GM12878 (cell line): ENCODE results near the gene CA9. TPM values are rescaled to one million over a fixed set of nuclear protein-coding genes. Genes with fewer than 3 reads are reported as not detected.

ENCODE experiments used
- ATAC-seq: fragments of 200-7000 bp; cut with Tn5 transposase; 3 replicates; pipeline ENCODE4 v1.9.1; 2020; ENCODE audit warnings: mild to moderate bottlenecking, moderate library complexity
- BruUV-seq: library from RNA; stranded (reverse); fragments of 400-500 nt; replicated peaks from 2 replicates; lab custom pipeline; 2021; lab: Mats Ljungman, UMichigan
- CTCF ChIA-PET: fragments of 300-600 bp; sonication (Branson Sonifier 250); formaldehyde crosslinking; extraction: SDS; loops from one replicate; lab custom pipeline; 2021; ENCODE audit warnings: inconsistent platforms; lab: Yijun Ruan, JAX
- POLR2A ChIA-PET: fragments of 350-600 bp; formaldehyde crosslinking; extraction: SDS; loops from one replicate; lab custom pipeline; 2021; ENCODE audit warnings: inconsistent platforms; lab: Charles Lee
- RAD21 ChIA-PET: fragments of 300-600 bp; sonication (Branson Sonifier 250); formaldehyde crosslinking; loops from one replicate; lab custom pipeline; 2023; ENCODE audit warnings: antibody characterized with exemption; ENCODE audit not compliant: unreplicated experiment; lab: Charles Lee
- SMC1A ChIA-PET: fragments of 300-600 bp; sonication (Branson Sonifier 250); formaldehyde crosslinking; loops from one replicate; lab custom pipeline; 2023; ENCODE audit not compliant: unreplicated experiment, uncharacterized antibody; lab: Charles Lee
- DNase-seq: peaks from one replicate; pipeline ENCODE4 v3.0.0-alpha.2; 2011; ENCODE audit warnings: low read depth, low spot score
- FAIRE-seq: peaks from 3 replicates; lab custom pipeline; 2011; peaks lifted over from hg19 to GRCh38; lab: Jason Lieb, UNC
- H2AFZ ChIP-seq: 2 replicates; pipeline ENCODE4 v1.6.0; 2011; ENCODE audit warnings: low read depth, low read length, control low read depth; ENCODE audit not compliant: control insufficient read depth
- H3K27ac ChIP-seq: 2 replicates; pipeline ENCODE4 v1.5.1; 2011; ENCODE audit warnings: control low read depth; ENCODE audit not compliant: control insufficient read depth, insufficient read depth
- H3K27me3 ChIP-seq, 2 experiments: replicated peaks in 1 of 2; 2 replicates each; pipeline versions ENCODE4 v1.6.0 to v1.6.1; 2011; ENCODE audit warnings: low read length in 1 of 2; ENCODE audit not compliant: control insufficient read depth in 2 of 2, insufficient read depth in 2 of 2
- H3K36me3 ChIP-seq, 2 experiments: 2 replicates each; pipeline ENCODE4 v1.5.1; 2011; ENCODE audit warnings: low read length in 1 of 2; ENCODE audit not compliant: control insufficient read depth in 2 of 2, insufficient read depth in 2 of 2
- H3K4me1 ChIP-seq: 2 replicates; pipeline ENCODE4 v1.6.1; 2011; ENCODE audit warnings: mild to moderate bottlenecking, low read length, moderate library complexity, mixed read lengths; ENCODE audit not compliant: control insufficient read depth, insufficient read depth
- H3K4me2 ChIP-seq: 2 replicates; pipeline ENCODE4 v1.6.0; 2011; ENCODE audit warnings: control low read depth; ENCODE audit not compliant: control insufficient read depth, insufficient read depth
- H3K4me3 ChIP-seq: fragments of 200-600 bp; sonication (generic); 2 replicates; pipeline ENCODE4 v1.5.1; 2016
- H3K79me2 ChIP-seq: 2 replicates; pipeline ENCODE4 v1.6.0; 2011; ENCODE audit warnings: low read length; ENCODE audit not compliant: control insufficient read depth, insufficient read depth
- H3K9ac ChIP-seq: 2 replicates; pipeline ENCODE4 v1.8.0; 2011; ENCODE audit warnings: low read length, control low read depth, mixed read lengths; ENCODE audit not compliant: control insufficient read depth, insufficient read depth
- H3K9me3 ChIP-seq: replicated peaks from 3 replicates; pipeline ENCODE4 v1.5.1; 2011; ENCODE audit warnings: mild to moderate bottlenecking, low read length; ENCODE audit not compliant: control insufficient read depth, insufficient read depth
- H4K20me1 ChIP-seq: 2 replicates; pipeline ENCODE4 v1.6.0; 2011; ENCODE audit not compliant: control insufficient read depth, insufficient read depth
- ATF7 ChIP-seq: fragments of 450-650 bp; IDR thresholded peaks from 2 replicates; pipeline ENCODE4 v1.6.1; 2016; ENCODE audit warnings: low read depth, mild to moderate bottlenecking
- IRF5 ChIP-seq: fragments of 450-650 bp; IDR thresholded peaks from 2 replicates; pipeline ENCODE4 v1.6.1; 2017; ENCODE audit warnings: borderline replicate concordance
- NKRF ChIP-seq: fragments of 450-650 bp; conservative IDR thresholded peaks from 2 replicates; pipeline ENCODE4 v1.6.1; 2017; ENCODE audit warnings: mild to moderate bottlenecking, moderate library complexity
- RB1 ChIP-seq: fragments of 450-650 bp; formaldehyde crosslinking; IDR thresholded peaks from 2 replicates; pipeline ENCODE4 v1.6.1; 2017; ENCODE audit warnings: mild to moderate bottlenecking, borderline replicate concordance
- RFX5 ChIP-seq: IDR thresholded peaks from 2 replicates; pipeline ENCODE4 v1.6.1; 2011; ENCODE audit warnings: low read depth, low read length, improper control_type of control experiment
- SIX5 ChIP-seq: IDR thresholded peaks from 2 replicates; pipeline ENCODE4 v1.6.1; 2011; ENCODE audit warnings: mild to moderate bottlenecking, low read depth, low read length, moderate library complexity; ENCODE audit not compliant: severe bottlenecking
- SMARCA5 ChIP-seq: fragments of 450-650 bp; IDR thresholded peaks from 2 replicates; pipeline ENCODE4 v1.6.1; 2017; ENCODE audit warnings: mild to moderate bottlenecking
- WGBS: methylation state at CpG from one replicate; pipeline ENCODE4 v1.1.6; 2016; ENCODE audit warnings: low lambda C conversion rate; ENCODE audit not compliant: insufficient replicate concordance, insufficient coverage; ENCODE audit errors: missing lambda C conversion rate; 5-methylcytosine and 5-hydroxymethylcytosine counted together
- in situ Hi-C: fragments of 300-500 bp; cut with MboI; formaldehyde crosslinking; loops from 9 replicates; pipeline ENCODE4 v1.14.3; 2018; ENCODE audit warnings: mixed read lengths
- intact Hi-C: fragments of 100-400 bp; cut with micrococcal nuclease; formaldehyde crosslinking; loops from one replicate; pipeline ENCODE4 v1.14.2; 2022; ENCODE audit not compliant: unreplicated experiment
- polyA plus RNA-seq, 11 experiments: library from polyadenylated mRNA; depleted of rRNA in 4 of 11; unstranded in 6 of 11; stranded (reverse) in 5 of 11; fragments of >200 nt; fragmentation: Nextera tagmentation in 4 of 11; fragmentation: Illumina TruSeq in 1 of 11; extraction: Ambion mirVana in 4 of 11; extraction: Trizol in 1 of 11; gene quantifications; 1 replicate in 1 of 11; 2 replicates in 10 of 11; pipeline versions ENCODE4 v1.2.1 to v1.2.3, GENCODE V29; 2011 to 2016; ENCODE audit warnings: inconsistent platforms in 2 of 11, missing spikeins in 2 of 11, low read depth in 1 of 11
- total RNA-seq, 4 experiments: library from RNA; depleted of rRNA in 3 of 4; stranded (reverse); fragments of >200 nt in 3 of 4; fragmentation: Illumina TruSeq in 1 of 4; extraction: Trizol in 1 of 4; gene quantifications; 2 replicates each; pipeline versions ENCODE4 v1.2.1 to v1.2.3, GENCODE V29; 2013 to 2021
- TF ChIP-seq, protein P1 (sequence below): fragments of 450-650 bp; IDR thresholded peaks from 2 replicates; pipeline ENCODE4 v1.6.1; 2017; ENCODE audit warnings: low read depth, mild to moderate bottlenecking, moderate library complexity

The CA9 gene
- total and polyA plus RNA-seq, 10 of the 15 experiments (the other 5 are each of a cell fraction or from before 2014, with no cell fraction given) = 0.53 to 6.6 (median 1.2) TPM

DNA sequence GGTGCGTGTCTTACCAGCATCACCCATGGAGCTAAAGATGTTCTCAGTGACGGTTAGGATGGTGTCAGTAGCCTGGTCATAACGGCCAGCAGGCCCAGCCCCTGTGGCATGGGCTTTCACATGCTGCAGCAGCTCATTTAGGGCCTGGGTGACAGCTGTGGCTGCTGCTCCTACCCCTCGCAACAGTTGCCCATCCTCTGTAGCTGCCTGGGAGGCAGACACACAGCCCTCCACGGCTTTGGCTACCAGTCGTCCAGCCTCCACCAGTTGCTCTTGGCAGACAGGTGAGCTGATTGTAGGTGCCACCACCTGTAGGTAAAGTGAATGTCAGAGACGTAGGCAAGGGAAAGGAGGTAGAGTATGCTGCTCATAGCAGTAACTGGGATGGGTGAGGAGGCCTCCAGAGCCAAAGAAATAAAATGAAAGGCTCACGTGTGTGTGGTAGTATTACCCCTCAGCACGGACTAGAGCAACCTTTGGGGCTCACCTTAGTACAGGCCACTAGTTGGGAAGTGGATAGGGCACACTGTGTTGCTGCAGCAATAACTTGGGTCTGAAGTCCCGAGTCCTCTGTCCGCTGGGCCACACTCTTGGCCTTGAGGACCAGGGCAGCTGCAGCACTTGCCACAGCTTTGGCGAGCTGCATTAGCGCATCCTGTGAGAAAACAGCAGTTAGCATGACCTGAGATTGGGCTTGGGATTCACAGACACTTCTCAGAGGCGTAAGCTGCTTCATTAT, 43.6 kb downstream of the CA9 start:
- Histone ChIP-seq H3K4me1 (peaks cover 8% of the 10 kb centered on the region), H3K79me2 (no peaks in the 10 kb centered on the region), H3K4me2 (no peak overlapping the region), H3K36me3 (peaks cover 60 to 61% of the 10 kb centered on the region in 2 experiments), H3K27me3 (no peaks in the 10 kb centered on the region), H2AFZ (no peak overlapping the region), H3K4me3 (no peak overlapping the region), H4K20me1 (no peaks in the 10 kb centered on the region), H3K27ac (no peak overlapping the region), H3K9me3 (no peaks in the 10 kb centered on the region), H3K9ac (no peak overlapping the region)
- in situ Hi-C loops (no loop called here), intact Hi-C loops (no loop called here)
- ChIA-PET POLR2A (interaction anchor here (1.9 kb wide), 1 partner anchor 56 kb away, joined by 4 read pairs; no protein-coding TSS in a partner anchor), CTCF (interaction anchor here (1.1 to 6.9 kb wide), 4 partner anchors 10 to 21 kb away, joined by 3 to 41 read pairs (median 10); partner anchors contain the start of genes CREB3 and TLN1), SMC1A (interaction anchor here (0.8 to 1.2 kb wide), 2 partner anchors 13 to 56 kb away, joined by 3 read pairs; no protein-coding TSS in a partner anchor), RAD21 (interaction anchor here (1.4 to 2.0 kb wide), 2 partner anchors 11 to 21 kb away, joined by 5 read pairs; no protein-coding TSS in a partner anchor)
- FAIRE-seq = no peak
- TSS peak; percentile 13 for BruUV-seq
- DNase-seq = no peak
- no peak for ATAC-seq
- 92% methylated on average over 14 of the region's 14 CpGs for WGBS
- no peak for TF ChIP-seq IRF5
- TF ChIP-seq SIX5 = no peak
- no peak for TF ChIP-seq NKRF
- TF ChIP-seq RB1 = no peak
- TF ChIP-seq RFX5 = no peak
- TF ChIP-seq, protein P1, sequence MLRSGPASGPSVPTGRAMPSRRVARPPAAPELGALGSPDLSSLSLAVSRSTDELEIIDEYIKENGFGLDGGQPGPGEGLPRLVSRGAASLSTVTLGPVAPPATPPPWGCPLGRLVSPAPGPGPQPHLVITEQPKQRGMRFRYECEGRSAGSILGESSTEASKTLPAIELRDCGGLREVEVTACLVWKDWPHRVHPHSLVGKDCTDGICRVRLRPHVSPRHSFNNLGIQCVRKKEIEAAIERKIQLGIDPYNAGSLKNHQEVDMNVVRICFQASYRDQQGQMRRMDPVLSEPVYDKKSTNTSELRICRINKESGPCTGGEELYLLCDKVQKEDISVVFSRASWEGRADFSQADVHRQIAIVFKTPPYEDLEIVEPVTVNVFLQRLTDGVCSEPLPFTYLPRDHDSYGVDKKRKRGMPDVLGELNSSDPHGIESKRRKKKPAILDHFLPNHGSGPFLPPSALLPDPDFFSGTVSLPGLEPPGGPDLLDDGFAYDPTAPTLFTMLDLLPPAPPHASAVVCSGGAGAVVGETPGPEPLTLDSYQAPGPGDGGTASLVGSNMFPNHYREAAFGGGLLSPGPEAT = no peak
- no peak for TF ChIP-seq ATF7
- TF ChIP-seq SMARCA5 = no peak
- TF ChIP-seq, all 136 proteins: peak for 0
